IMR-90 (cell line): ENCODE data around the gene FXYD6. TPM values are rescaled to one million over a fixed set of nuclear protein-coding genes. Genes with fewer than 3 reads are reported as not detected.

ENCODE experiments used
- ATAC-seq: fragments of 200-7000 bp; cut with Tn5 transposase; 2 replicates; pipeline ENCODE4 v1.9.1; 2020; ENCODE audit warnings: low read depth, mild to moderate bottlenecking, moderate library complexity
- BruUV-seq: library from RNA; stranded (reverse); fragments of 400-500 nt; replicated peaks from 2 replicates; lab custom pipeline; 2021; lab: Mats Ljungman, UMichigan
- CTCF ChIA-PET: fragments of 300-600 bp; formaldehyde crosslinking; extraction: SDS; loops from one replicate; lab custom pipeline; 2021; ENCODE audit warnings: antibody characterized with exemption; lab: Yijun Ruan, JAX
- POLR2A ChIA-PET: fragments of 300-600 bp; sonication (Branson Sonifier 250); formaldehyde crosslinking; loops from one replicate; lab custom pipeline; 2022; ENCODE audit warnings: antibody characterized with exemption; ENCODE audit not compliant: unreplicated experiment; lab: Charles Lee
- DNase-seq: peaks from one replicate; pipeline ENCODE4 v3.0.0; 2013
- H2AFZ ChIP-seq: replicated peaks from 2 replicates; pipeline ENCODE3; 2013; ENCODE audit warnings: low read length, mild to moderate bottlenecking; ENCODE audit not compliant: poor library complexity
- H2AK5ac ChIP-seq: 2 replicates; pipeline ENCODE4 v1.6.1; 2013; ENCODE audit warnings: low read depth, low read length, inconsistent platforms
- H2AK9ac ChIP-seq: replicated peaks from 2 replicates; pipeline ENCODE3; 2013; ENCODE audit warnings: mild to moderate bottlenecking, low read depth, low read length, moderate library complexity; ENCODE audit not compliant: poor library complexity
- H2BK120ac ChIP-seq: 2 replicates; pipeline ENCODE4 v1.6.1; 2013; ENCODE audit warnings: low read depth, low read length, inconsistent platforms
- H2BK15ac ChIP-seq: 3 replicates; pipeline ENCODE4 v1.6.1; 2013; ENCODE audit warnings: low read depth, low read length, inconsistent platforms
- H2BK20ac ChIP-seq: 2 replicates; pipeline ENCODE4 v1.6.1; 2013; ENCODE audit warnings: low read depth, mild to moderate bottlenecking, inconsistent platforms, low read length, moderate library complexity
- H2BK5ac ChIP-seq: 2 replicates; pipeline ENCODE4 v1.6.1; 2013; ENCODE audit warnings: mild to moderate bottlenecking, low read depth, low read length, inconsistent platforms; ENCODE audit not compliant: poor library complexity, severe bottlenecking
- H3K14ac ChIP-seq: replicated peaks from 2 replicates; pipeline ENCODE4 v1.6.1; 2013; ENCODE audit warnings: low read depth, low read length, inconsistent platforms
- H3K18ac ChIP-seq: 2 replicates; pipeline ENCODE4 v1.6.1; 2013; ENCODE audit warnings: low read depth, low read length, control low read depth
- H3K23ac ChIP-seq: 2 replicates; pipeline ENCODE4 v1.6.1; 2013; ENCODE audit warnings: low read depth, low read length, inconsistent platforms
- H3K27ac ChIP-seq: 2 replicates; pipeline ENCODE4 v1.5.1; 2013; ENCODE audit warnings: mild to moderate bottlenecking, control low read depth, low read length; ENCODE audit not compliant: insufficient read depth
- H3K27me3 ChIP-seq: 2 replicates; pipeline ENCODE4 v1.6.1; 2013; ENCODE audit warnings: low read length; ENCODE audit not compliant: control insufficient read depth, insufficient read depth
- H3K36me3 ChIP-seq: 2 replicates; pipeline ENCODE4 v1.6.1; 2013; ENCODE audit warnings: low read length, mixed read lengths; ENCODE audit not compliant: control insufficient read depth, insufficient read depth
- H3K4ac ChIP-seq: 2 replicates; pipeline ENCODE4 v1.6.1; 2013; ENCODE audit warnings: low read depth, low read length, inconsistent platforms
- H3K4me1 ChIP-seq: 2 replicates; pipeline ENCODE4 v1.6.1; 2013; ENCODE audit warnings: low read length, mixed read lengths; ENCODE audit not compliant: control insufficient read depth, insufficient read depth
- H3K4me2 ChIP-seq: 2 replicates; pipeline ENCODE4 v1.6.1; 2013; ENCODE audit warnings: low read depth, mild to moderate bottlenecking, control low read depth, low read length, moderate library complexity
- H3K4me3 ChIP-seq: 2 replicates; pipeline ENCODE4 v1.5.1; 2013; ENCODE audit warnings: low read depth, mild to moderate bottlenecking, control low read depth, low read length, moderate library complexity; ENCODE audit not compliant: insufficient read depth
- H3K56ac ChIP-seq: 2 replicates; pipeline ENCODE4 v1.6.1; 2013; ENCODE audit warnings: low read length, inconsistent platforms; ENCODE audit not compliant: insufficient read depth; ENCODE audit errors: extremely low read depth
- H3K79me1 ChIP-seq, 2 experiments: 2 replicates each; pipeline ENCODE4 v1.6.1; 2013; ENCODE audit warnings: low read length in 2 of 2, inconsistent platforms in 1 of 2, low read depth in 1 of 2
- H3K9ac ChIP-seq: 2 replicates; pipeline ENCODE4 v1.6.1; 2013; ENCODE audit warnings: low read depth, low read length, control low read depth
- H3K9me1 ChIP-seq: 2 replicates; pipeline ENCODE4 v1.6.1; 2013; ENCODE audit warnings: low read length, inconsistent platforms; ENCODE audit not compliant: insufficient read depth
- H3K9me3 ChIP-seq: 2 replicates; pipeline ENCODE4 v1.6.1; 2013; ENCODE audit warnings: low read length; ENCODE audit not compliant: control insufficient read depth, insufficient read depth
- H4K20me1 ChIP-seq: 2 replicates; pipeline ENCODE4 v1.6.1; 2013; ENCODE audit warnings: low read length, inconsistent platforms; ENCODE audit not compliant: insufficient read depth
- H4K5ac ChIP-seq: 2 replicates; pipeline ENCODE4 v1.6.1; 2013; ENCODE audit warnings: mild to moderate bottlenecking, low read depth, low read length, control low read depth
- H4K8ac ChIP-seq, 2 experiments: 2 replicates each; pipeline ENCODE4 v1.6.1; 2013; ENCODE audit warnings: low read depth in 2 of 2, low read length in 2 of 2, control low read depth in 1 of 2, inconsistent platforms in 1 of 2
- H4K91ac ChIP-seq: 2 replicates; pipeline ENCODE4 v1.6.1; 2013; ENCODE audit warnings: low read depth, low read length, inconsistent platforms; ENCODE audit not compliant: insufficient read depth
- FOS ChIP-seq: fragments of 150-350 bp; IDR thresholded peaks from 2 replicates; pipeline ENCODE4 v1.6.1; 2016; ENCODE audit warnings: low read depth, low read length
- WGBS, 2 experiments: methylation state at CpG; one replicate each; pipeline versions ENCODE4 v1.1.5 to v1.1.7; 2013; ENCODE audit warnings: missing lambda C conversion rate in 2 of 2; ENCODE audit not compliant: insufficient read length in 1 of 2; ENCODE audit errors: extremely low coverage in 2 of 2; 5-methylcytosine and 5-hydroxymethylcytosine counted together
- dilution Hi-C: fragments of 300-500 bp; cut with HindIII; formaldehyde crosslinking; loops from one replicate; pipeline ENCODE4 v1.14.3; 2018; ENCODE audit warnings: low sequenced_read_pairs; ENCODE audit not compliant: unreplicated experiment
- in situ Hi-C: fragments of 300-500 bp; cut with MboI; formaldehyde crosslinking; loops from 3 replicates; pipeline ENCODE4 v1.14.3; 2019; ENCODE audit warnings: low sequenced_read_pairs, inconsistent platforms, mixed read lengths
- intact Hi-C: fragments of 100-400 bp; cut with micrococcal nuclease; formaldehyde crosslinking; loops from 2 replicates; pipeline ENCODE4 v1.10.0; 2022
- polyA plus RNA-seq, 3 experiments: library from polyadenylated mRNA; depleted of rRNA; stranded (reverse); fragments of >200 nt; gene quantifications; 2 replicates each; pipeline ENCODE4 v1.2.3, GENCODE V29; 2012; ENCODE audit warnings: low replicate concordance in 1 of 3
- total RNA-seq: library from RNA; depleted of rRNA; stranded (reverse); fragments of >200 nt; gene quantifications from 2 replicates; pipeline ENCODE4 v1.2.3, GENCODE V29; 2012
- TF ChIP-seq, protein P1 (sequence below): fragments of 150-350 bp; IDR thresholded peaks from 2 replicates; pipeline ENCODE4 v1.6.1; 2017; ENCODE audit warnings: mild to moderate bottlenecking, antibody characterized with exemption, low read length, low read depth

FXYD6 gene
- total and polyA plus RNA-seq, 2 of the 4 experiments (the other 2 are of a cell fraction) = 0.32 TPM; not detected in 1

DNA sequence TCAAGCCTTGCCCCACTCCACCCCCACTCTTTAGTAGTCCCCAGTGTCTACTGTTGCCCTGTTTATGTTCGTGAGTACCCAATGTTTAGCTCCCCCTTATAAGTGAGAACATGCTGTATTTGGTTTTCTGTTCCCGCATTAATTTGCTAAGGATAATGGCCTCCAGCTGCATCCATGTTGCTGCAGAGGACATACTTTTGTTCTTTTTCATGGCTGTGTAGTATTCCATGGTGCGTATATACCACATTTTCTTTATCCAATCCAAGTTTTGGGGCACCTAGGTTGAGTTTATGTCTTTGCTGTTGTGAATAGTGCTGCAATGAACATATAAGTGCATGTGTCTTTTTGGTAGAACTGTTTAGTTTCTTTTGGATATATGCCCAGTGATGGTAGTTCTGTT is 16.2 kb upstream of the FXYD6 start:
- Histone ChIP-seq H3K9me1 (no peaks in the 10 kb centered on the region), H2AK5ac (no peak overlapping the region), H3K4me1 (no peaks in the 10 kb centered on the region), H4K8ac (no peak overlapping the region), H2AK9ac (no peak overlapping the region), H3K9me3 (no peaks in the 10 kb centered on the region), H3K9ac (no peak overlapping the region), H4K91ac (no peak overlapping the region), H3K56ac (no peak overlapping the region), H3K27ac (no peak overlapping the region), H2BK20ac (no peak overlapping the region), H3K36me3 (no peaks in the 10 kb centered on the region), H3K27me3 (no peaks in the 10 kb centered on the region; the same call in 1 of the 2 replicates), H2BK120ac (no peak overlapping the region), H3K23ac (no peak overlapping the region), H4K20me1 (no peaks in the 10 kb centered on the region), H2BK5ac (no peak overlapping the region), H3K14ac (no peak overlapping the region), H2AFZ (no peak overlapping the region), H3K79me1 (no peaks in the 10 kb centered on the region), H2BK15ac (no peak overlapping the region), H3K4me2 (no peak overlapping the region), H3K4me3 (no peak overlapping the region), H3K18ac (no peak overlapping the region), H3K4ac (no peak overlapping the region), H4K5ac (no peak overlapping the region)
- in situ Hi-C loops (no loop called here), dilution Hi-C loops (no loop called here), intact Hi-C loops (no loop called here)
- ChIA-PET POLR2A (no interaction called here), CTCF (no interaction called here)
- TF ChIP-seq, protein P1, sequence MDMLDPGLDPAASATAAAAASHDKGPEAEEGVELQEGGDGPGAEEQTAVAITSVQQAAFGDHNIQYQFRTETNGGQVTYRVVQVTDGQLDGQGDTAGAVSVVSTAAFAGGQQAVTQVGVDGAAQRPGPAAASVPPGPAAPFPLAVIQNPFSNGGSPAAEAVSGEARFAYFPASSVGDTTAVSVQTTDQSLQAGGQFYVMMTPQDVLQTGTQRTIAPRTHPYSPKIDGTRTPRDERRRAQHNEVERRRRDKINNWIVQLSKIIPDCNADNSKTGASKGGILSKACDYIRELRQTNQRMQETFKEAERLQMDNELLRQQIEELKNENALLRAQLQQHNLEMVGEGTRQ = no peak
- TF ChIP-seq FOS = no peak
- DNase-seq (no peak), ATAC-seq (no peak)
- no TSS peak for BruUV-seq
- no CpG with 5 or more reads among the region's 3 CpGs for WGBS, 2 experiments
